OCI-LY1 (cell line): ENCODE data around the gene SLC9A9.

Source experiments
- EZH2 ChIP-seq: fragments of 200-600 bp; sonication (generic), shearing (Covaris generic); IDR thresholded peaks from 2 replicates; pipeline ENCODE4 v1.8.0; 2017; ENCODE audit warnings: borderline replicate concordance, mixed run types, mild to moderate bottlenecking, antibody characterized with exemption, low read length, moderate library complexity, mixed read lengths
- TF ChIP-seq, protein P1 (sequence below): fragments of 200-600 bp; sonication (generic), shearing (Covaris generic); IDR thresholded peaks from 2 replicates; pipeline ENCODE4 v1.5.1; 2017; ENCODE audit warnings: mild to moderate bottlenecking, antibody characterized with exemption, low read length, moderate library complexity, mixed read lengths

GRCh38 chr3:143737065-143737464, 111.2 kb downstream of the SLC9A9 start:
- no peak for TF ChIP-seq EZH2
- TF ChIP-seq, protein P1, sequence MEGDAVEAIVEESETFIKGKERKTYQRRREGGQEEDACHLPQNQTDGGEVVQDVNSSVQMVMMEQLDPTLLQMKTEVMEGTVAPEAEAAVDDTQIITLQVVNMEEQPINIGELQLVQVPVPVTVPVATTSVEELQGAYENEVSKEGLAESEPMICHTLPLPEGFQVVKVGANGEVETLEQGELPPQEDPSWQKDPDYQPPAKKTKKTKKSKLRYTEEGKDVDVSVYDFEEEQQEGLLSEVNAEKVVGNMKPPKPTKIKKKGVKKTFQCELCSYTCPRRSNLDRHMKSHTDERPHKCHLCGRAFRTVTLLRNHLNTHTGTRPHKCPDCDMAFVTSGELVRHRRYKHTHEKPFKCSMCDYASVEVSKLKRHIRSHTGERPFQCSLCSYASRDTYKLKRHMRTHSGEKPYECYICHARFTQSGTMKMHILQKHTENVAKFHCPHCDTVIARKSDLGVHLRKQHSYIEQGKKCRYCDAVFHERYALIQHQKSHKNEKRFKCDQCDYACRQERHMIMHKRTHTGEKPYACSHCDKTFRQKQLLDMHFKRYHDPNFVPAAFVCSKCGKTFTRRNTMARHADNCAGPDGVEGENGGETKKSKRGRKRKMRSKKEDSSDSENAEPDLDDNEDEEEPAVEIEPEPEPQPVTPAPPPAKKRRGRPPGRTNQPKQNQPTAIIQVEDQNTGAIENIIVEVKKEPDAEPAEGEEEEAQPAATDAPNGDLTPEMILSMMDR = no peak
